HG02759 (cell line): ENCODE results near the gene WDR43.
"Not testable (repeated sequence)": the region's sequence is repeated elsewhere in the genome, so short reads cannot be mapped to it uniquely, and the experiment has no call there.

Experiments
- ATAC-seq: cut with Tn5 transposase; IDR thresholded peaks from one replicate; pipeline ENCODE4 v1.9.1; 2021; ENCODE audit warnings: mild to moderate bottlenecking, moderate library complexity; ENCODE audit not compliant: unreplicated experiment

Gene WDR43

GRCh38 chr2:28962505-28962904 lies 68.0 kb downstream of the WDR43 start:
- no peak for ATAC-seq

GRCh38 chr2:28970464-28971160 lies 76.1 kb downstream of the WDR43 start:
- ATAC-seq: no peak

GRCh38 chr2:28972778-28973335 lies 78.4 kb downstream of the WDR43 start:
- no peak for ATAC-seq

GRCh38 chr2:28974252-28974651 lies 79.8 kb downstream of the WDR43 start:
- ATAC-seq: no peak

- no peak for ATAC-seq
These were observed 81.2 kb downstream of the WDR43 start for GRCh38 chr2:28975671-28976070.

- ATAC-seq: no peak
These were observed 82.1 kb downstream of the WDR43 start for GRCh38 chr2:28976584-28976983.

- no peak for ATAC-seq
These were observed 82.9 kb downstream of the WDR43 start for GRCh38 chr2:28977176-28977875.

- ATAC-seq: not testable (repeated sequence)
These were observed 83.5 kb downstream of the WDR43 start for GRCh38 chr2:28978001-28978400.

- no peak for ATAC-seq
These were observed 84.1 kb downstream of the WDR43 start for GRCh38 chr2:28978606-28979005.

GRCh38 chr2:28979041-28979440 lies 84.6 kb downstream of the WDR43 start:
- ATAC-seq: no peak

GRCh38 chr2:28979576-28980366 lies 85.3 kb downstream of the WDR43 start:
- ATAC-seq: no peak

- ATAC-seq: no peak
These were observed 86.0 kb downstream of the WDR43 start for GRCh38 chr2:28980368-28981015.

GRCh38 chr2:28981016-28981441 lies 86.6 kb downstream of the WDR43 start, which contains the start of gene TOGARAM2:
Gene TOGARAM2 (plus strand): TSS chr2:28981298. CDS start chr2:28994835, 13,537 bp downstream.
- no peak for ATAC-seq

- ATAC-seq: no peak
These were observed 87.3 kb downstream of the WDR43 start for GRCh38 chr2:28981620-28982376.

GRCh38 chr2:28982381-28982950 lies 88.0 kb downstream of the WDR43 start:
- no peak for ATAC-seq

GRCh38 chr2:28986429-28986828 lies 92.0 kb downstream of the WDR43 start:
- ATAC-seq: no peak

GRCh38 chr2:28989973-28990372 lies 95.5 kb downstream of the WDR43 start:
- no peak for ATAC-seq

GRCh38 chr2:28990445-28990844 lies 96.0 kb downstream of the WDR43 start:
- ATAC-seq: no peak

- ATAC-seq: no peak
These were observed 96.6 kb downstream of the WDR43 start for GRCh38 chr2:28991021-28991420.

GRCh38 chr2:28991460-28991859 lies 97.0 kb downstream of the WDR43 start:
- no peak for ATAC-seq
